Body of pancreas (tissue), 4 donors: ENCODE results near the gene ST6GAL1. TPM values are rescaled to one million over a fixed set of nuclear protein-coding genes. Genes with fewer than 3 reads are reported as not detected.
"Not testable (repeated sequence)": the region's sequence is repeated elsewhere in the genome, so short reads cannot be mapped to it uniquely, and the experiment has no call there.

Experiments used
- ATAC-seq: fragments of 150-250 bp; one replicate; pipeline ENCODE4 v1.9.1; 2016
- DNase-seq, 4 donors: peaks; one replicate each; pipeline ENCODE4 v3.0.0-alpha.2; 2019
- H3K27ac ChIP-seq, 4 donors: fragments of 200-600 bp; sonication (generic); 1 replicate in 3 of 4; 2 replicates in 1 of 4; pipeline versions ENCODE4 v1.5.1 to v1.6.1; 2016 to 2019; ENCODE audit warnings: mild to moderate bottlenecking in 1 of 4, mixed read lengths in 1 of 4, moderate library complexity in 1 of 4
- H3K27me3 ChIP-seq, 2 donors: fragments of 200-600 bp; sonication (generic); one replicate each; pipeline ENCODE4 v1.6.0; 2016; ENCODE audit warnings: mild to moderate bottlenecking in 1 of 2
- H3K36me3 ChIP-seq, 2 donors: fragments of 200-600 bp; sonication (generic); replicated peaks in 1 of 2; 2 replicates each; pipeline ENCODE4 v1.5.1; 2016; ENCODE audit warnings: low read depth in 2 of 2; ENCODE audit not compliant: insufficient read depth in 1 of 2
- H3K4me1 ChIP-seq: fragments of 200-600 bp; sonication (generic); one replicate; pipeline ENCODE4 v1.6.0; 2016
- H3K4me3 ChIP-seq, 2 donors: fragments of 200-600 bp; sonication (generic); 1 replicate in 1 of 2; 2 replicates in 1 of 2; pipeline ENCODE4 v1.5.1; 2016 to 2019
- H3K9me3 ChIP-seq, 3 donors: fragments of 200-600 bp; sonication (generic); 1 replicate in 2 of 3; 2 replicates in 1 of 3; pipeline ENCODE4 v1.5.1; 2016
- CTCF ChIP-seq, 7 experiments: fragments of 450-650 bp in 4 of 7; fragments of 200-600 bp in 3 of 7; sonication (generic) in 3 of 7; IDR thresholded peaks; one replicate each; pipeline ENCODE4 v1.5.1; 2016 to 2019; ENCODE audit warnings: antibody characterized with exemption in 7 of 7
- POLR2A ChIP-seq, 3 donors: fragments of 450-650 bp; IDR thresholded peaks; one replicate each; pipeline ENCODE4 v1.6.1; 2016; ENCODE audit warnings: antibody characterized with exemption in 3 of 3, mild to moderate bottlenecking in 2 of 3
- WGBS, 2 donors: methylation state at CpG; one replicate each; pipeline ENCODE4 v1.1.5; 2017; 5-methylcytosine and 5-hydroxymethylcytosine counted together
- intact Hi-C: fragments of 100-400 bp; cut with DNase I; formaldehyde crosslinking; loops from one replicate; pipeline ENCODE4 v1.15.1; 2023
- total RNA-seq, 2 donors: library from RNA; depleted of rRNA; stranded (reverse); fragments of >200 nt; gene quantifications; one replicate each; pipeline ENCODE4 v1.1.0, GENCODE V29; 2016

Gene ST6GAL1
- total RNA-seq, 2 donors from 2014 or later = 10.2 to 12.2 TPM

DNA sequence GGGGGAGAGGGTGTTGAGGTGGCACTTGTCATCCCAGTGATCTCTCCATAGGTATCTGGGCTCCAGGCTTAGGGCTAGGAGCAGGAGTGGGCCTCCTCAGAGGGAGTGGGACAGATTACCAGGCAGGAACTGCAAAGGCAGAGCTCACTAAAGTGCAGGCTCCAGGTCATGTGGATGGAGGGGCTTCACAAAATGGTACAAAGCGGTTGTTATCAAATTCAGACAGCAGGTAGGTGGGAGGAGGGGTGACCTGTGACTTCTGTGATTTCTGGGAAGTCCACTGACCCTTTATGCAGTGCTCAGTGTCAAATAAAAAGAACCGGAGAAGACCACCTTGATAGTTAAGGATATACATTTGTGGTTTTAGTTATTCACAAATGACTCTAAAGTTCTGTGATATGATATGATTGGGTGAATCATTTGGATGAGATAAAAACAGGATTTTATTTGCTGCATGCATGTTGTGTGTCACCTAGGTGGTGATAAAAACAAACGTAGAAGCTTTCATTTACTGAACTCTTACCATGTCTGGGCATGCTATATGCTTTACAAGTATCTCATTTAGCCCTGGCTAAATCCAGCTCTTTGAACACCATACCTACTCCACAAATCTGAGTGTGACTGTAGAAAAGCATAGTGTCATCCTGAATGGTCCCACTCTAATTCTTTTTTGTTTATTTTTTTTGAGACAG is 20.2 kb downstream of the ST6GAL1 start:
- WGBS, 2 donors = 81 to 83% methylated on average over 3 of the region's 3 CpGs
- Histone ChIP-seq H3K4me3 (no peak overlapping the region), H3K27ac (no peak overlapping the region), H3K27me3 (no peaks in the 10 kb centered on the region), H3K4me1 (peaks cover 11% of the 10 kb centered on the region), H3K9me3 (no peaks in the 10 kb centered on the region), H3K36me3 (no peaks in the 10 kb centered on the region)
- intact Hi-C loops = no loop called here
- TF ChIP-seq CTCF (IDR thresholded peaks at IDR 0.05) (no peak), POLR2A (IDR thresholded peaks at IDR 0.05) (no peak)
- no peak for DNase-seq
- no peak for ATAC-seq

- Histone ChIP-seq H3K4me1 (peaks cover 11% of the 10 kb centered on the region), H3K4me3 (no peak overlapping the region), H3K36me3 (no peaks in the 10 kb centered on the region), H3K9me3 (no peaks in the 10 kb centered on the region), H3K27me3 (no peaks in the 10 kb centered on the region), H3K27ac (no peak overlapping the region)
- no peak for DNase-seq
- intact Hi-C loops = no loop called here
- ATAC-seq = no peak
- WGBS, 2 donors = 75 to 87% methylated on average over 7 of the region's 7 CpGs
- TF ChIP-seq CTCF (IDR thresholded peaks at IDR 0.05) (no peak), POLR2A (IDR thresholded peaks at IDR 0.05) (no peak)
Observed at GRCh38 chr3:186951640-186952552, 21.6 kb downstream of the ST6GAL1 start.

DNA sequence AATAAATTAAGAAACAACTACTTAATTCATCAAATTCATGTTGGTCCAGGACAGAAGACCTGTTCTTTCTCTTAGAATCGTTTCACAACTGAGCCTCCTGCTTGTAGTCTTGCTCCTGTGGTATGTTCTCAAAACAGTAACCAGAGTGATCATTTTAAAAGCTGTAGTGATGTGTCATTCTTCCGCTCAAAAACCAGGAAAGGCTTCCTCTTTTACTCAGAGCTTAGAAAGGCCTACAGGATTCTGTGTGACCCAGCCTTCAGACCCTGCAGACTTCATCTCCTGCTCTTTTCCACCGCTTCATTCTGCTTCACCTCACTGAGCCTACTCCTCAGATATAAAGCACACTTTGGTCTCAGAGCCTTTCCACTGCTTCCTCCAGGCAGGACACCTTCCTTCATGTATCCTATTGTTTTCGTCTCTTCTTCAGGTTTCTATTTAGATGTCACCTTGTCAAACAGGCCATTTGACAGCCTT is 22.7 kb downstream of the ST6GAL1 start:
- no peak for TF ChIP-seq CTCF (IDR thresholded peaks at IDR 0.05)
- WGBS, 2 donors = 40 to 50% methylated on average over 4 of the region's 4 CpGs
- Histone ChIP-seq H3K9me3 (no peaks in the 10 kb centered on the region), H3K4me1 (peaks cover 7% of the 10 kb centered on the region), H3K27ac (no peak overlapping the region), H3K36me3 (no peaks in the 10 kb centered on the region), H3K27me3 (no peaks in the 10 kb centered on the region), H3K4me3 (no peak overlapping the region)
- intact Hi-C loops = no loop called here
- ATAC-seq (no peak), DNase-seq (no peak)

- H3K4me1 ChIP-seq, H3K36me3 ChIP-seq, H3K4me3 ChIP-seq, intact Hi-C loops, H3K27ac ChIP-seq, H3K9me3 ChIP-seq, ATAC-seq, H3K27me3 ChIP-seq, DNase-seq: not testable (repeated sequence)
- WGBS, 2 donors = 64 to 68% methylated on average over 6 of the region's 6 CpGs
Observed at GRCh38 chr3:186953992-186954699, 23.8 kb downstream of the ST6GAL1 start.
